ENCODE data around the gene MUC5B. TPM values are rescaled to one million over a fixed set of nuclear protein-coding genes. Genes with fewer than 3 reads are reported as not detected.
"Not testable (repeated sequence)": the region's sequence is repeated elsewhere in the genome, so short reads cannot be mapped to it uniquely, and the experiment has no call there.

The MUC5B gene
- total RNA-seq, 1 donor from 2014 or later = not detected

- intact Hi-C loops (cut with micrococcal nuclease) = not testable (repeated sequence)
These were observed 19.9 kb downstream of the MUC5B start for GRCh38 chr11:1242751-1243150.

GRCh38 chr11:1243521-1243920 lies 20.7 kb downstream of the MUC5B start:
- intact Hi-C loops (cut with micrococcal nuclease) = not testable (repeated sequence)

GRCh38 chr11:1244557-1244956 lies 21.7 kb downstream of the MUC5B start:
- intact Hi-C loops (cut with micrococcal nuclease) = not testable (repeated sequence)

- intact Hi-C loops (cut with micrococcal nuclease) = not testable (repeated sequence)
These were observed 22.9 kb downstream of the MUC5B start for GRCh38 chr11:1245717-1246116.

- intact Hi-C loops (cut with micrococcal nuclease) = not testable (repeated sequence)
These were observed 23.4 kb downstream of the MUC5B start for GRCh38 chr11:1246301-1246700.

- intact Hi-C loops (cut with micrococcal nuclease) = not testable (repeated sequence)
These were observed 24.2 kb downstream of the MUC5B start for GRCh38 chr11:1247026-1247425.

- intact Hi-C loops (cut with micrococcal nuclease) = not testable (repeated sequence)
These were observed 26.1 kb downstream of the MUC5B start for GRCh38 chr11:1248951-1249350.

GRCh38 chr11:1250411-1250810 lies 27.5 kb downstream of the MUC5B start:
- intact Hi-C loops (cut with micrococcal nuclease) = not testable (repeated sequence)

GRCh38 chr11:1251236-1251770 lies 28.4 kb downstream of the MUC5B start:
- intact Hi-C loops (cut with micrococcal nuclease) = no loop called here

GRCh38 chr11:1252371-1253102 lies 29.7 kb downstream of the MUC5B start:
- intact Hi-C loops (cut with micrococcal nuclease) = no loop called here

- intact Hi-C loops (cut with micrococcal nuclease) = no loop called here
These were observed 30.2 kb downstream of the MUC5B start for GRCh38 chr11:1253103-1253485.

- intact Hi-C loops (cut with micrococcal nuclease) = no loop called here
These were observed 31.3 kb downstream of the MUC5B start for GRCh38 chr11:1254086-1254648.

- intact Hi-C loops (cut with micrococcal nuclease) = no loop called here
These were observed 31.9 kb downstream of the MUC5B start for GRCh38 chr11:1254733-1255132.

- intact Hi-C loops (cut with micrococcal nuclease) = no loop called here
These were observed 32.3 kb downstream of the MUC5B start for GRCh38 chr11:1255151-1255550.

- intact Hi-C loops (cut with micrococcal nuclease) = no loop called here
These were observed 33.6 kb downstream of the MUC5B start for GRCh38 chr11:1256257-1257045.

GRCh38 chr11:1257366-1257765 lies 34.5 kb downstream of the MUC5B start:
- intact Hi-C loops (cut with micrococcal nuclease) = no loop called here

- intact Hi-C loops (cut with micrococcal nuclease) = no loop called here
These were observed 35.0 kb downstream of the MUC5B start for GRCh38 chr11:1257916-1258315.

- intact Hi-C loops (cut with micrococcal nuclease) = no loop called here
These were observed 35.7 kb downstream of the MUC5B start for GRCh38 chr11:1258401-1259075.

- intact Hi-C loops (cut with micrococcal nuclease) = no loop called here
These were observed 36.2 kb downstream of the MUC5B start for GRCh38 chr11:1259076-1259461.

- intact Hi-C loops (cut with micrococcal nuclease) = no loop called here
These were observed 36.7 kb downstream of the MUC5B start for GRCh38 chr11:1259561-1259960.

GRCh38 chr11:1260023-1260501 lies 37.2 kb downstream of the MUC5B start:
- intact Hi-C loops (cut with micrococcal nuclease) = loop anchor here (5.0 kb wide), 2 partner anchors 77 to 257 kb away; no protein-coding TSS in a partner anchor

Data from T-helper 2 cell treated with Interferon-gamma antibody and Interleukin-4, amounts not matched to agents 100 ng/mL and 5 ng/mL, for 36 hours (primary cell).